SK-N-SH treated with all-trans-retinoic acid at 6 μM for 48 hours (cell line): ENCODE measurements around the gene FAM219B.

Experiments
- PPARA ChIP-seq: fragments of 250-450 bp; sonication (Bioruptor Pico); IDR thresholded peaks from 2 replicates; pipeline ENCODE4 v1.5.0; 2020; ENCODE audit warnings: mild to moderate bottlenecking, borderline replicate concordance
- TF ChIP-seq, protein P1 (sequence below): fragments of 250-450 bp; sonication (Bioruptor Pico); IDR thresholded peaks from 2 replicates; pipeline ENCODE4 v1.8.0; 2020; ENCODE audit warnings: mild to moderate bottlenecking, moderate library complexity, borderline replicate concordance

DNA sequence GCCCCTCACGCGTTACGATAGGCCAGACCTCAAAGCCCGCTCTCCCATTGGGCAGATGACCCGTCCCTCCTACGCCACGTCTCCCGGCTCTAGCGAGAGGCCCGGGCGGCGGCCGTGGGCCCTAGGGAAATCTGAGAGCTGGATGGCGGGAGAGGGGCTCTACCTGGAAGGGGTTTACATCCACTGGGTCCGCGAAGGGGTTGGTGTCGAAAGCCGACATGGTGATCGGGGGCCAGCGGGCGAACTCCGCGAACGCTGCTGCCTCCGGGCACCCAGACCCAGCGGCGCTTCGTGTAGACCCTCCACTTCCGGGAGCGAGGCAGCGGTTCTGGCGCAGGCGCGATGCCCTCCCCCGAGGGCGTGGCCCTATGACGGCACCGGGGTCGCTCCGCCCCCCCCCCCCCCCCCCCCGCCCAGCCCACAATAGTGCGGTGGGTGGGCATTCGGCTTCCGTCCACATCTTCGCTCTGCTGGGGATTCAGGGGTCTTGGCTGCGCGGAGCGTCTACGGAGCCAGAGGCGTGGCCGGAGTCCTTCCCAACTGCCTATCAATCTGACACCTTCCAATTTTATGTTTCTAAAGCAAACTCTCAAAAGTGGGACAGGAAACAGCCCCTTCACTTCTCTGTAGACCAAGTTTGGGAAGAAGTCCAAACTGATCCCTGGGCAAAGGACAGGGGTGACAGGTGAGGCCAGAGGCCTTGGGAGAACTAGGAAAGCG lies 33.5 kb downstream of the FAM219B start, which contains the start of gene SCAMP2:
- no peak for TF ChIP-seq PPARA (CRISPR knock-in tag)
- TF ChIP-seq, protein P1, sequence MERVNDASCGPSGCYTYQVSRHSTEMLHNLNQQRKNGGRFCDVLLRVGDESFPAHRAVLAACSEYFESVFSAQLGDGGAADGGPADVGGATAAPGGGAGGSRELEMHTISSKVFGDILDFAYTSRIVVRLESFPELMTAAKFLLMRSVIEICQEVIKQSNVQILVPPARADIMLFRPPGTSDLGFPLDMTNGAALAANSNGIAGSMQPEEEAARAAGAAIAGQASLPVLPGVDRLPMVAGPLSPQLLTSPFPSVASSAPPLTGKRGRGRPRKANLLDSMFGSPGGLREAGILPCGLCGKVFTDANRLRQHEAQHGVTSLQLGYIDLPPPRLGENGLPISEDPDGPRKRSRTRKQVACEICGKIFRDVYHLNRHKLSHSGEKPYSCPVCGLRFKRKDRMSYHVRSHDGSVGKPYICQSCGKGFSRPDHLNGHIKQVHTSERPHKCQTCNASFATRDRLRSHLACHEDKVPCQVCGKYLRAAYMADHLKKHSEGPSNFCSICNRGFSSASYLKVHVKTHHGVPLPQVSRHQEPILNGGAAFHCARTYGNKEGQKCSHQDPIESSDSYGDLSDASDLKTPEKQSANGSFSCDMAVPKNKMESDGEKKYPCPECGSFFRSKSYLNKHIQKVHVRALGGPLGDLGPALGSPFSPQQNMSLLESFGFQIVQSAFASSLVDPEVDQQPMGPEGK (CRISPR knock-in tag) = no peak
